CD4-positive, alpha-beta T cell treated with Interleukin-17A for 1 hour (primary cell): ENCODE results near the gene BEAN1.

Experiments used
- DNase-seq: peaks from one replicate; pipeline ENCODE4 v3.0.0-alpha.2; 2020

Gene BEAN1

GRCh38 chr16:66473654-66474519 is 46.8 kb downstream of the BEAN1 start:
- no peak for DNase-seq

DNA sequence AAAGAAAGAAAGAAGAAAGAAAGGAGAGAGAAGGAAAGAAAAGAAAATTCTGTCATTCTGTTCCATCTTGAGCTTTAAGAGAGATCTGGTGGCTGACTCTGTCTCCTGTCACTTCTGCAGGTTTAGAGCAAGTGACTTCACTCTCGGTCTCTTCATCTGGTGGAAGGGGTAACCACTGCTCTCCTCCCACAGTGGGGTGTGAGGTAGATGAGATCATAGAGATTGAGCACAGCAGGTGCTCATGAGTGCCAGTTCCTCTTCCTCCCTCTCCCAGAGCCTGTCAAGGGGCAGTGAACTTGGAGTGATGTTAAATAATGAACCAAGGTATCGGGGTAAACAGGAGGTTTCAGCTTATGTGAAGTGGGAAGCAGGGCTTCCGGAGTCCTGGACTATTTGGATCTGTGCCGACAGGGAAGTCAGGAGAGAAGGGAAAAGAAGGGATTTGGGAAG is 47.7 kb downstream of the BEAN1 start:
- peak; percentile 77 for DNase-seq

DNA sequence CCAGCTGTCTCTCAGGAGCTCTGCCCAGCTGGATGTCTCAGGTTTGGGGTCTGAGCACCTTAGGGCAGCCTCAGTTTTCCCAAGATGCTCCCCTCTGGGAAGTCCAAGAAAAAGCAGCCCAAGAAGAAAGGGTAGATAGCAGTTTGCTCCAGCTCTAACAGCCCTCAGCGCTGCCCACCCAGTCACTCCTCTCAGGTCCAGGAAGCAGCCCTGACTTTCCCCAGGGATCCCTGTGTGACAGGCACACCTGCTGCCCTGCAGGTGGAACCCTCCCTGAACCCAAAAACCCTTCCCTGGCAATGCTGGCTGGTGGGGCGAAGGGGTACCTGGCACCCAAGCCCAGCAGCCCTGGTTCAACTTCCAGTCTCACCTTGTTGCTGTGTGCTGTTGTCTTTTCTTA is 48.1 kb downstream of the BEAN1 start:
- no peak for DNase-seq

GRCh38 chr16:66476328-66477027 is 49.4 kb downstream of the BEAN1 start:
- DNase-seq: peak; percentile 51

DNA sequence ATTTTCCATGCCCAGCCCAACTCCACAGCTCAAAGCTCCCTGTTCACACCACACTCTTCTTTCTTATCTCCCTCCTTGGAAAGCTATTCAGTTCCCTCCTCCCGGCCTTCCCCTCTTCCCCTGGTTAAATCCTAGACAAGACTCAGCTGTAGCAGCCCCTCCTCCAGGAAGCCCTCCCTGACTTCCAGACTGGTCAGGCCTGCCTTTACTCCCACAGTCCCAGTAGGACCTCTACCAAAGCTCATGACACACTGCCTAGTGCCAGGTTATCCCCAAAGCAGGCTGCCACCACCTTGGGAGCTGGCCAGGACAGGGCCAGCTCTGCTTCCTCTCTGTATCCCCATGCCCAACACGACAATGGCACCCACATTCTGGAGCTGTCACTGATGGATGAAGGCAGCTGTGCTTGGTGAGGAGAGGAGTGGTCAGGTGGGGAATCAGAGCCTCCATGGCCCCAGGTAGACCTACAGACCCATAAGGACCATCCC is 50.0 kb downstream of the BEAN1 start:
- DNase-seq: no peak

DNA sequence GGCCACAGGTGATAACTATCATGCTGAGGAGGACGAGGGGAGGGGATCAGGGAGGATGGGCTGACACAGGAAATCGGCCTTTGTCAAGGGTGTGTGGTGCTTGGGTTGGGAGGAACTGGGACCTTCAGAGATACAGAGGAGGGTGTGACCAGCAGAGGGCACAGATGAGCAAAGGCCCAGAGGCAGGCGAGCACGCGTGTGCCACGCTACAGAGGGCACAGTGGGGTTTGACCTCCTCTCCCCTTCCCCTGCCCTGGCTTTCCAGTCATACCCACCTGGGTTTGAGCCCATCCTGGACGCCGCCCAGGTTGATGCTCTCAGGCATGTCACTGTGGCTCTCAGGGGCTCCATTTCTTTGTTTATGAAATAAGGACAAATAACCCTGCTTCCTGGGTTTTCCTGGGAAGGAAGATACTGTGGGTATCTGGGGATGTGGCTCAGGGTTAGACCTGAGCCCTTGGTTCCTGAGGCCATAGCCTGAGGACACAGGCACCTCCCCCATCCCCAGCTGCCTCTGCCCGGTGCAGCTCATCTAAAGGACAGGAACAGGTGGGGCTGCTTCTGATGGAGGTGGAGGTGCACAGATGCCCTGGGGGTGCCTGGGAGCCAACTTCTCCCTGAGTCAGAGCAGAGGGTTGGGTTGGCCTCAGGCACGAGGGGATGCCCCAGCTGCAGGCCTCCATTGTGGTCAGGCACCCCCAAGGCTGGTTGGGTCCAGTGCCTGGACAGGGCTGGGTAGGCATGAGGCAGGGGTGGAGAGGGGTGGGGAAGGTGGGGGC is 51.8 kb downstream of the BEAN1 start:
- DNase-seq: peak; percentile 87

DNA sequence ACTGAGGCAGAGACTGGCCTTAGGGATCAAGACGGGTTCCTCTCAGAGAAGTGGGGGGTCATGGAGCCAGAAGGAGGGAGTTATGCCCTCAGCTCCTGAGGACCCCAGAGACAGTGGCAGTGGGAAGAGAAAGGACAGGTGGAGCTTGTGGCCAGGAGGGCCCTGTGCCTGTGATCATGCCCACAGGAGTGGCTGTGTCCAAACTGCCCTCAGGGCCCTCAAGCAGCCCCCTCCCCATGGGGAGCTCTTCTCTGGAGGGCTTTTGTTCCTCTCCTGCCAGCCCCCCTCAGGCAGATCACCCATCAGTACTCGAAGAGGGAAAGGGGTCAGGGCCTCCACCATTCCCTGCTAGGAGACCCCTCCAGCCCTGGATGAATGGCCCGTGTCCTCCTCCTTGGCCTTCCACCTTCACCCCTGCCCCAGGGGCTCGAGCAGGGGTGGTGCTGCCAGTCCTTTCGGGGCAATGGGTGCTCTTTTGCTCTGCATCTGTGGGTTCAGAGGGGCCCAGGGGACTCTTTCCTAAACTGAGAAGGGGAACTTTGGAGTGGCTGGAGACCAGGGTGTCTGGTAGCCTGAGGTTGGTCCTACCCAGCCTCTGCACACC is 52.7 kb downstream of the BEAN1 start:
- DNase-seq: no peak

DNA sequence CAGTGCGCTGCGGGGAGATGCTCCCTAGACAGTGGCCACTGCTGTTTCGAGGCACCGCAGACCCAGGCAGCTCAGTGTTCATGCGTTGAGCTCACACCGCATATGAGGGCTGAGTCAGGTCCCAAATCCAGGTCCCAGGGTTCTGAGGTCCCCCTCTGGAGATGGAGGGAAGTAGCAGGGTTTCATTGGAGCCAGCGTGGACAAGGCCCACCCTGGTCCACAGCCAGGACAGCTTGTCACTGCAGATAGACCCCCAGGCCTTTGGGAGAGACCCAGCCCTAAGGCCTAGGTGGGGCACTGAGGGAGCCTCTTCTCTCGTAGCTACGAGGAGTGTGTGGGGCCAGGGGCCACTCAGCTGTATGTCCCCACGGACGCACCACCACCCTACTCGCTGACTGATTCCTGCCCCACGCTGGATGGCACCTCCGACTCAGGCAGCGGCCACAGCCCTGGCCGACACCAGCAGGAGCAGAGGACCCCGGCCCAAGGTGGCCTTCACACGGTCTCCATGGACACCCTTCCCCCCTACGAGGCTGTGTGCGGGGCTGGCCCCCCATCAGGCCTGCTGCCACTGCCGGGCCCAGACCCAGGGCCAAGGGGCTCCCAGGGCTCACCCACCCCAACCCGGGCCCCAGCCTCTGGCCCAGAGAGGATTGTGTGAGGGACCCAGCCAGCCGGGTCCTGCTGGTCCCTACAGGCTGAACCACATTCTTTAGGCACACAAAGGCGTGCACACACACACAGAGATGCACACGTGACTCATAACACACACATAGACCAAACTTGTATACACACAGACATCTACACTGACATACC is 53.4 kb downstream of the BEAN1 start:
- DNase-seq: no peak

- no peak for DNase-seq
Observed at GRCh38 chr16:66481081-66481942, 54.2 kb downstream of the BEAN1 start.

DNA sequence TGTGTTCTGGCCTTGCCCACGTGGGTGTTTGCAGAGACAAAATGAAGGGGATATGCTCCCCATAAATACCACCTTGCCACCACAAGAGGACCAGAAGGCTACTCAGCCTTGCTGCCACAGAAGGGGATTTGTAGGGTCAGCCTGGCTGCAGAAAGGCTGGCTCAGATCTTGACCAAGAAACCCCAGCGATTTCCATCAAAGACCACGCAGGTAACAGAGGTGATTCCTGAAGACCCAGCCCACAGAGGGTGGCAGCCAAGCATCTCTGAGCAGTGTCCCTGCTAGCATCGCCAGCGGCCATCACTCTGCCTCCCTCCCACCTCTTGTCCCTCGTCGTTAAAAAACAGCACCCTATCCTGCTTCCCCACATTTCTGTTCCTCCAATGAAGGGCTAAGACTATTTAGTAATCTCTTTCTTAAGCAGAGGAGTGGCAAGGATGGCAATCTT is 54.9 kb downstream of the BEAN1 start:
- DNase-seq: no peak

GRCh38 chr16:66483689-66484452 is 56.8 kb downstream of the BEAN1 start:
- peak; percentile 77 for DNase-seq

DNA sequence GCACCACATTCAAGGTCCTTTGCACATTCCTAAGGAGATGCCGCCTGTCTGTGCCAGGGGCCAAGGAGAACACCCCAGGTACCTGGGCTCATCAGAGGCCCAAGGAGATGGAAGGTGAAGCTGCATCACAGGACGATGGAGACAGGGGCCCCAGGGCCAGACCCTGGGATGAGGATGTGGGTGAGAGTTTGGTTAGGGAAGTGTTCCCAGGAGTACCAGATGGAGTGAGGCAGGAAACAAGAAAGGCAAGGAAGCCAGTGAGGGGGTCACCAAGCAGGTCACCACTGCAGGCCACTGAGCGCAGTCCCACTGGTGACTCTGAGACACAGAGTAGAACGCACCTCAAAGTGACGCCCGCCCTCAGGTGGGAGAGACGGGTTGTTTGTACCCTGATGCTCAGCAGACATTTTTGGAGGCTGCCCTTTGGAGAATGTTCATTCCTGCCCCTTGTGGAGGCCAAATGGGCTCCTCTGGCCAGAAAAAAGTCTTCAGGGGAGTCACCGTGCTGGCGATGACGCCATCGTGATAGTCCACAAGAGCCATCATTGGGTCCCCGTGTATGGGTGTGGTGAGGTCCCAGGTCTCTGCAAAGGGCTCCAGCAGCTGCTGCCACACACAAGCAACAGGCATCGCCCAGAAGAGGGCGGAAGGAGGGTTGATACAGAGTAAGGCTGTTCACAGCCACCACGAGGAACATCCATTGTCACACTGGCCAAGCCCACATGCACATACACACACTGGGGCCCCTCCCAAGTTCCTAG is 57.5 kb downstream of the BEAN1 start:
- no peak for DNase-seq

DNA sequence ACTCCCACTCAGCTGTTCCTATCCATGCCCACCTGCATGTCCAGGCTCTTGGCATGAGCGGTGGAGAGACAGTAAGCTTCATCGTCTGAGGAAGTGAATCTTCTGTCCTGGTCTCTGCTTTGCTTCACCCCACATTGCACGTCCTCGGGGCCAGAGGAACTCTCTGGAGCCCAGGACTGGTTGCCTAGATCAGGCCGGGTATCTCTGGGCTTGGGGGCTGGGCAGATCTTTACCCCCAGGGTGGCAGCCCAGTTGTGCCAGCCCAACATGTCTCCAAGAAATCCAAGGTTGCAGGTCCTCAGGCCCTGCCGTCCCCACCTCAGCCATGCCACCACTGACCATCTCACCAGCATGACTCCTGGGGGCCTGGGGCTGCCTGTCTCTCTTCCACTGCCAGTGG is 58.3 kb downstream of the BEAN1 start:
- DNase-seq: no peak

GRCh38 chr16:66486199-66486772 is 59.2 kb downstream of the BEAN1 start:
- no peak for DNase-seq

DNA sequence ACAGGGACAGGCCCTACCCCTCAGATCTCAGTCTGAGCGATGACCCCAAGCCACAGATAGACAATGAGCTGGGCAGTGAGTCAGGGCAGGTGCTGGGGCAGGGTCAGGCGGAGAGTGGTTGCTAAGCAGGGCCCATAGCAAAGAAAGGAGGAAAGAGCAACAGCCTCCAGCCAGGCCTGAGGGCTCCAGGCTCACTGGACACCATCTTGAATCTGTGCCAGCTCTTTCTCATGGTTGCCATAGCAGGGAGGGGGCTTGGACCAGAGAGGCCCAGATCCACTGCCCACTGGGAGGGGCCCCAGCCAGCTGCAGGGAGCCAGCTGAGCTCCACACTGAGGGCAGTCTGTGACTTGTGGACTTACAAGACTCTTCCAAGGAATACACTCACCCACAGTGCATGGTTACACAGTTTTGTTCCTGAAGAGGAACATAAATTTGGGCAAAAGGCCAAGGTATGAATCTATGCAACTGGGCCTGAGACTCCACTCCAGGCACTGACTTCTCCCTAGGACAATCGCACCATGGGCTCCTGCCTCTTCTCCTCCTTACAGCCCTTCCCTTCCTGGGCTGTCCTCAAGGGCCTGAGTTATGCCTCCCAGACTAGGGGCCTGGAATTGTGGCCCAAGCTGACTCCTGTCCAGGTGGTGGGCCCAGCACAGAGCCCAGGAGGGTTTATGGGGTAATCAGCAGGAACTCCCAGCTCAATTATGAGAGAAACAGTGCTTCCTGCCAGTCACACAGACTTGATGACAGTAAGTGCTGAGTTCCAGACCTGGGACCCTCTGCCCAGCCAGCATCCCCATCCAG is 59.9 kb downstream of the BEAN1 start:
- no peak for DNase-seq

DNA sequence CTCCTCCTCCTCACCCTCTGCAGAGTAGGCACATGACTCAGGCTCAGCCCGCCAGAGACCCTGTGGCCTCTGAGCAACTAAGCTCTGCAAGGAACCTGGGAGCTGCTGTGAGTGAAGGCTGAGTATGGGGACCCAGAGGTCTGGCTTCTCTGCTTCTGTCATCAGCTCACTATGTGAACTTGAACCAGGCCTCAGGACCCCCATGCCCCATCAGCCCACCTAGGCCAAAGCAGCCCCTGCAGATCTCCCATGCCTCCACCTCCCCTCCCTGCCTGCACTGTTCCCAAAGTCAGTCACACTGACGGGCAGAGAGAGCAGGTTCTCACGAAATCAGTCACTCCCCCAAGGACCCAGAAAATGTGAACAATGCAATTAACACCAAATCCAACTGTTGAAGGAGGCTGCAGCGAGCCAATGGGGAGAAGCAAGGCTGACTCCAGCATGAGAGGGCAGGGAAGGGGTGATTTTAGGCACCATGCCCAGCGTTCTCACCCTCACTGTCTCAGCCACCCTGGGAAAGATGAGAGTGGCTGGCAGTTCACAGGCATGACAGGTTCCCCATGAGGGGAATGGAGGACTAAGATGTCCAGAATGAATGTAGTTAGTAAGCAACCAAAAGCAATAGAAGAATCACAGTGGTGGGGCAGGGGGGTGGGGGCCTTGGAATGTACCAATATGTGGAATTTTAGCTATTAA is 60.6 kb downstream of the BEAN1 start:
- no peak for DNase-seq

DNA sequence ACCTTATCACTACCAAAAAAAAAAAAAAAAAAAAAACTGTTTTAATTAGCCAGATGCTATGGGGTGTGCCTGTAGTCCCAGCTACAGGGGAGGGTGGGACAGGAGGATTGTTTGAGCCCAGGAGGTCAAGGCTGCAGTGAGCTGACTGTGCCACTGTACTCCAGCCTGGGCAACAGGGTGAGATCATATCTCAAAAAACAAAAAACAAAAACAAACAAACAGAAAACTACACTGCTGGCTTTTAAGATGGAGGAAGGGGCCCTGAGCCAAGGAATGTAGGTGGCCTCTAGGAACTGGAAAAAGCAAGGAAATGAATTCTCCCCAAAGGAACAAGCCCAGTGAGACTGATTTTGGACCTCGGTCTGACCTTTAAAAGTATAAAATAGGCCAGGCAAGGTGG is 61.4 kb downstream of the BEAN1 start:
- DNase-seq: no peak
